ENCODE data around the gene NPLOC4. TPM values are rescaled to one million over a fixed set of nuclear protein-coding genes. Genes with fewer than 3 reads are reported as not detected.

Gene NPLOC4
- total RNA-seq, 1 donor from 2014 or later = 137 TPM

DNA sequence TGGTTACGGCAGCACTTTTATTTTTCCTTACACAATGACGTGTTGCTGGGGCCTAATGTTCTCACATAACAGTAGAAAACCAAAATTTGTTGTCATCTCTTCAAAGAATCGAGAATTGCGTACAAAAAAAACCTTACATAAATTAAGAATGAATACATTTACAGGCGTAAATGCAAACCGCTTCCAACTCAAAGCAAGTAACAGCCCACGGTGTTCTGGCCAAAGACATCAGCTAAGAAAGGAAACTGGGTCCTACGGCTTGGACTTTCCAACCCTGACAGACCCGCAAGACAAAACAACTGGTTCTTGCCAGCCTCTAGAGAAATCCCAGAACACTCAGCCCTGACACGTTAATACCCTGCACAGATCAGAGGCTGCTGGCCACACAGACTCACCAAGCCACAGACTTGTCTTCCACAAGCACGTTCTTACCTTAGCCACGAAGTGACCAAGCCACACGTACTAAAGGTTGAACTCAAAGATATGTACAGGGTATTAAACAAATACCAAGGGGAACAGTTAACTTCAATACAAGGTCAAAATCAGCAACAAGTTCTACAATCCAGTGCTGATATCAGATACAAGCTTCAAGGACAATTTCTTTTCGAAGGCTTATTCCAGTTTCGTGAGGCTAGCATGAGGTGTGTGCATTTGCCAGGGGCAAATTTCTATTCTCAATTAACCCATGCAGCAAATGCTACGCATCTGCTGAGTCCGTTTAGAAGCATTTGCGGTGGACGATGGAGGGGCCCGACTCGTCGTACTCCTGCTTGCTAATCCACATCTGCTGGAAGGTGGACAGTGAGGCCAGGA, 126.7 kb downstream of the NPLOC4 start:
- H3K9me3 Mint-ChIP-seq (ENCODE audit: unreplicated experiment) = peaks cover 36% of the 10 kb centered on the region
- H3K36me3 Mint-ChIP-seq (ENCODE audit: unreplicated experiment) = peaks cover 29% of the 10 kb centered on the region
- TF ChIP-seq, protein P1, sequence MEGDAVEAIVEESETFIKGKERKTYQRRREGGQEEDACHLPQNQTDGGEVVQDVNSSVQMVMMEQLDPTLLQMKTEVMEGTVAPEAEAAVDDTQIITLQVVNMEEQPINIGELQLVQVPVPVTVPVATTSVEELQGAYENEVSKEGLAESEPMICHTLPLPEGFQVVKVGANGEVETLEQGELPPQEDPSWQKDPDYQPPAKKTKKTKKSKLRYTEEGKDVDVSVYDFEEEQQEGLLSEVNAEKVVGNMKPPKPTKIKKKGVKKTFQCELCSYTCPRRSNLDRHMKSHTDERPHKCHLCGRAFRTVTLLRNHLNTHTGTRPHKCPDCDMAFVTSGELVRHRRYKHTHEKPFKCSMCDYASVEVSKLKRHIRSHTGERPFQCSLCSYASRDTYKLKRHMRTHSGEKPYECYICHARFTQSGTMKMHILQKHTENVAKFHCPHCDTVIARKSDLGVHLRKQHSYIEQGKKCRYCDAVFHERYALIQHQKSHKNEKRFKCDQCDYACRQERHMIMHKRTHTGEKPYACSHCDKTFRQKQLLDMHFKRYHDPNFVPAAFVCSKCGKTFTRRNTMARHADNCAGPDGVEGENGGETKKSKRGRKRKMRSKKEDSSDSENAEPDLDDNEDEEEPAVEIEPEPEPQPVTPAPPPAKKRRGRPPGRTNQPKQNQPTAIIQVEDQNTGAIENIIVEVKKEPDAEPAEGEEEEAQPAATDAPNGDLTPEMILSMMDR (IDR thresholded peaks at IDR 0.05; ENCODE audit: partially characterized antibody, unreplicated experiment) = no peak
- no peak for DNase-seq
- peak overlapping the region; percentile 100 for H3K4me3 Mint-ChIP-seq (ENCODE audit: unreplicated experiment)
- H3K4me1 Mint-ChIP-seq (ENCODE audit: low read depth, unreplicated experiment) = peaks cover 9% of the 10 kb centered on the region
- H3K27ac Mint-ChIP-seq (ENCODE audit: unreplicated experiment) = peak overlapping the region; percentile 91
- peaks cover 33% of the 10 kb centered on the region for H3K27me3 Mint-ChIP-seq (ENCODE audit: unreplicated experiment)

DNA sequence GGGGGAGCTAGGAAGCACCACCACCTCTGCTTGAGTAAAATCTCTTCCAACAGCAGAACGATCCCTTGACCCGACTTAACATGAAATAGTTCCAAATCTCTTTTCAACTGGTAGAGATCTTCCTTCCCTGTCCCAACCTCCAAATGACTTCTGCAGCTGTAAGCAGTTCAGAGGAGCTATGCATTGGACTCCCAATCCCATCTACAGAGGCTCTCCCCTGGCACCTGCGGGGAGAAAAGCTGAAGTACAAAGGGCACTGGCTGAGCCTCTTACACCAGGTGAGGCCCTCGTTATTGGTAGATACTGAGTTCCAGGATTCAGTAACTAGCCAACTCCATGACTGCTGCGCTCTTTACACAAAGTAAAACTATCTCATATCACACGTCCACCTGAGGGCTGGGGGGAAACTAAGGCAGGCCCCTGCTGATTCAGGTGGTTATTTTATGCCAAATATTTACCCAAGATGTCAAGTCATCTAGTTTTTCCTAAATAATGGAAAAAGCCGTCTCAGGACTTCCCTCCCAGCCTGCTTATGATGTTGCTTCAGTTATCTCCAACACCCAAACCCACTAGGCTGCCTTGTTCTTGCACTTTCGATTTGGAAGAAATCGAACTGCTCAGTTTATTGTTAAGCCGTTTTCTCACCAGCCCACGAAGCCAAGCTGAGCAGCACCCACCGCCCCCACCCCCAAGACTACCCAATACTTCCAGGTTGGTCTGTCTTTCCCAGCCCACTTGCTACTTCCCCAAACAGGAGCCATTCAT, 127.5 kb downstream of the NPLOC4 start:
- TF ChIP-seq, protein P1 (IDR thresholded peaks at IDR 0.05; ENCODE audit: partially characterized antibody, unreplicated experiment) = no peak
- peak overlapping the region; percentile 91 for H3K27ac Mint-ChIP-seq (ENCODE audit: unreplicated experiment)
- peaks cover 32% of the 10 kb centered on the region for H3K27me3 Mint-ChIP-seq (ENCODE audit: unreplicated experiment)
- H3K9me3 Mint-ChIP-seq (ENCODE audit: unreplicated experiment) = peaks cover 34% of the 10 kb centered on the region
- peaks cover 9% of the 10 kb centered on the region for H3K4me1 Mint-ChIP-seq (ENCODE audit: low read depth, unreplicated experiment)
- no peak for DNase-seq
- peaks cover 29% of the 10 kb centered on the region for H3K36me3 Mint-ChIP-seq (ENCODE audit: unreplicated experiment)
- H3K4me3 Mint-ChIP-seq (ENCODE audit: unreplicated experiment) = peak overlapping the region; percentile 100

DNA sequence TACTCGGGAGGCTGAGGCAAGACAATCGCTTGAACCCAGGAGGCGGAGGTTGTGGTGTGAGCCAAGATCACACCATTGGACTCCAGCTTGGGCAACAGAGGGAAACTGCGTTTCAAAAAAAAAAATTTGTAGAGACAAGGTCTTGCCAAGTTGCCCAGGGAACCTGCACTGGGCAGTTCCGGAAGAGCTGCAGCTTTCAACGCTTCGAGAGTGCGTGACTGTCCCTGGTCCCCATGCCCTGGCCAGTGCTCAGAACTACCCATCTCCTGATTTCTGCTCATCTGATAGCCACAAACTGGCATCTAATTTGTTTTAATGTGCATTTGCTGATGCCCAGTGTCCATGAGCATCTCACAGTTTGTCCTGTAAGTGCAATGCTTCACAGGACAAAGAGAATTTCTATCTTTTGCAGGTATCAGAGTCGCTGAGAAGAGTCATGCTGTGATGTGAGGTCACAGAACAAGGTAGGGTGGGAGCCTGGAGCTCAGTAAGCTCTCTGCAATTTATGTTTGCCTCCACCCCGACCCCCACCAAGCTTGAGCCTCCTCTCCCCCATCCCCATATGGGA, 128.2 kb downstream of the NPLOC4 start:
- no peak for DNase-seq
- Mint-ChIP-seq H3K4me1 (ENCODE audit: low read depth, unreplicated experiment) (peaks cover 9% of the 10 kb centered on the region), H3K36me3 (ENCODE audit: unreplicated experiment) (peaks cover 29% of the 10 kb centered on the region), H3K9me3 (ENCODE audit: unreplicated experiment) (peaks cover 34% of the 10 kb centered on the region), H3K27me3 (ENCODE audit: unreplicated experiment) (peaks cover 32% of the 10 kb centered on the region), H3K4me3 (ENCODE audit: unreplicated experiment) (peak overlapping the region; percentile 100), H3K27ac (ENCODE audit: unreplicated experiment) (no peak overlapping the region)
- TF ChIP-seq, protein P1 (IDR thresholded peaks at IDR 0.05; ENCODE audit: partially characterized antibody, unreplicated experiment) = no peak

Other genes with a start within 250 kb of the NPLOC4 start
- 111 TPM for gene BAHCC1, start 241.7 kb downstream of the NPLOC4 start, total RNA-seq (ENCODE audit: unreplicated experiment)
- gene ACTG1, start 124.3 kb downstream of the NPLOC4 start, total RNA-seq (ENCODE audit: unreplicated experiment) = 5,342 TPM
- gene FSCN2, start 108.7 kb downstream of the NPLOC4 start, total RNA-seq (ENCODE audit: unreplicated experiment) = 6.1 TPM
- 56.5 TPM for gene FAAP100, start 84.8 kb downstream of the NPLOC4 start, total RNA-seq (ENCODE audit: unreplicated experiment)
- gene TSPAN10, start 84 bp upstream of the NPLOC4 start, total RNA-seq (ENCODE audit: unreplicated experiment) = not detected
- gene PDE6G, start 19.4 kb upstream of the NPLOC4 start, total RNA-seq (ENCODE audit: unreplicated experiment) = not detected
- gene OXLD1, start 29.5 kb upstream of the NPLOC4 start, total RNA-seq (ENCODE audit: unreplicated experiment) = 24.7 TPM
- gene CCDC137, start 29.6 kb upstream of the NPLOC4 start, total RNA-seq (ENCODE audit: unreplicated experiment) = 33.8 TPM
- gene ARL16, start 46.7 kb upstream of the NPLOC4 start, total RNA-seq (ENCODE audit: unreplicated experiment) = 55.2 TPM
- 167 TPM for gene HGS, start 46.9 kb upstream of the NPLOC4 start, total RNA-seq (ENCODE audit: unreplicated experiment)
- gene MRPL12, start 66.3 kb upstream of the NPLOC4 start, total RNA-seq (ENCODE audit: unreplicated experiment) = 57.7 TPM
- gene SLC25A10, start 75.2 kb upstream of the NPLOC4 start, total RNA-seq (ENCODE audit: unreplicated experiment) = 60.8 TPM
- 6.7 TPM for gene GCGR, start 167.0 kb upstream of the NPLOC4 start, total RNA-seq (ENCODE audit: unreplicated experiment)
- 218 TPM for gene MCRIP1, start 196.2 kb upstream of the NPLOC4 start, total RNA-seq (ENCODE audit: unreplicated experiment)
- gene PPP1R27, start 197.9 kb upstream of the NPLOC4 start, total RNA-seq (ENCODE audit: unreplicated experiment) = 0.81 TPM
- gene P4HB, start 223.4 kb upstream of the NPLOC4 start, total RNA-seq (ENCODE audit: unreplicated experiment) = 259 TPM
- 432 TPM for gene ARHGDIA, start 234.2 kb upstream of the NPLOC4 start, total RNA-seq (ENCODE audit: unreplicated experiment)